Upper lobe of left lung (tissue), 6 donors: Measurements from ENCODE around the gene BMPR1B. TPM values are rescaled to one million over a fixed set of nuclear protein-coding genes. Genes with fewer than 3 reads are reported as not detected.

Experiments used
- ATAC-seq, 2 donors: fragments of 200-7000 bp; cut with Tn5 transposase; one replicate each; pipeline ENCODE4 v1.9.1; 2022; ENCODE audit warnings: mild to moderate bottlenecking in 2 of 2, moderate library complexity in 2 of 2; ENCODE audit not compliant: low FRiP score in 2 of 2
- DNase-seq, 2 donors: peaks; one replicate each; pipeline ENCODE4 v3.0.0-alpha.2; 2019 to 2020
- H3K27ac ChIP-seq, 4 donors: fragments of 200-600 bp; sonication (generic); one replicate each; pipeline ENCODE4 v1.5.1; 2016 to 2019
- H3K27me3 ChIP-seq, 4 donors: fragments of 200-600 bp; sonication (generic); one replicate each; pipeline ENCODE4 v1.5.1; 2017 to 2019
- H3K36me3 ChIP-seq, 4 donors: fragments of 200-600 bp; sonication (generic); one replicate each; pipeline ENCODE4 v1.5.1; 2016 to 2019
- H3K4me1 ChIP-seq, 4 donors: fragments of 200-600 bp; sonication (generic); one replicate each; pipeline ENCODE4 v1.5.1; 2018 to 2019
- H3K4me3 ChIP-seq, 4 donors: fragments of 200-600 bp; sonication (generic); one replicate each; pipeline ENCODE4 v1.5.1; 2017 to 2019; ENCODE audit warnings: mild to moderate bottlenecking in 2 of 4, moderate library complexity in 1 of 4
- H3K9me3 ChIP-seq, 4 donors: fragments of 200-600 bp; sonication (generic); one replicate each; pipeline ENCODE4 v1.5.1; 2018 to 2019
- EP300 ChIP-seq, 4 donors: sonication (generic); formaldehyde crosslinking; IDR thresholded peaks; one replicate each; pipeline ENCODE4 v1.5.1; 2017; ENCODE audit warnings: antibody characterized with exemption in 4 of 4, control low read depth in 2 of 4
- POLR2A ChIP-seq, 4 donors: fragments of 450-650 bp; IDR thresholded peaks; one replicate each; pipeline ENCODE4 v1.5.1; 2016 to 2017; ENCODE audit warnings: antibody characterized with exemption in 4 of 4, mild to moderate bottlenecking in 2 of 4
- POLR2AphosphoS5 ChIP-seq, 2 donors: sonication (generic); formaldehyde crosslinking; IDR thresholded peaks; one replicate each; pipeline ENCODE4 v1.5.1; 2017; ENCODE audit warnings: antibody characterized with exemption in 2 of 2
- WGBS, 2 donors: methylation state at CpG; one replicate each; pipeline ENCODE4 v1.1.5; 2017 to 2018; 5-methylcytosine and 5-hydroxymethylcytosine counted together
- total RNA-seq, 6 donors: library from RNA; depleted of rRNA in 4 of 6; stranded (reverse); fragments of >200 nt in 4 of 6; gene quantifications; one replicate each; pipeline versions ENCODE4 v1.1.0 to v1.2.1, GENCODE V29; 2016 to 2021
- TF ChIP-seq, protein P1 (sequence below), 6 experiments: fragments of 450-650 bp in 4 of 6; fragments of 200-600 bp in 2 of 6; sonication (generic) in 2 of 6; IDR thresholded peaks; one replicate each; pipeline ENCODE4 v1.5.1; 2016 to 2019; ENCODE audit warnings: antibody characterized with exemption in 6 of 6
- donor health status: DM: no; HTN: no; CAD: no; lungs with moderate emphysema.
- donor health status: DM: no; HTN: yes; CAD: no; lungs with severe emphysema.

BMPR1B gene
- total RNA-seq, 6 donors from 2014 or later = 0.78 to 7.7 (median 3.5) TPM

- WGBS, 2 donors = 76 to 77% methylated on average over 2 of the region's 2 CpGs
- TF ChIP-seq EP300 (IDR thresholded peaks at IDR 0.05) (no peak), POLR2A (IDR thresholded peaks at IDR 0.05) (no peak), POLR2AphosphoS5 (IDR thresholded peaks at IDR 0.05) (no peak)
- TF ChIP-seq, protein P1, sequence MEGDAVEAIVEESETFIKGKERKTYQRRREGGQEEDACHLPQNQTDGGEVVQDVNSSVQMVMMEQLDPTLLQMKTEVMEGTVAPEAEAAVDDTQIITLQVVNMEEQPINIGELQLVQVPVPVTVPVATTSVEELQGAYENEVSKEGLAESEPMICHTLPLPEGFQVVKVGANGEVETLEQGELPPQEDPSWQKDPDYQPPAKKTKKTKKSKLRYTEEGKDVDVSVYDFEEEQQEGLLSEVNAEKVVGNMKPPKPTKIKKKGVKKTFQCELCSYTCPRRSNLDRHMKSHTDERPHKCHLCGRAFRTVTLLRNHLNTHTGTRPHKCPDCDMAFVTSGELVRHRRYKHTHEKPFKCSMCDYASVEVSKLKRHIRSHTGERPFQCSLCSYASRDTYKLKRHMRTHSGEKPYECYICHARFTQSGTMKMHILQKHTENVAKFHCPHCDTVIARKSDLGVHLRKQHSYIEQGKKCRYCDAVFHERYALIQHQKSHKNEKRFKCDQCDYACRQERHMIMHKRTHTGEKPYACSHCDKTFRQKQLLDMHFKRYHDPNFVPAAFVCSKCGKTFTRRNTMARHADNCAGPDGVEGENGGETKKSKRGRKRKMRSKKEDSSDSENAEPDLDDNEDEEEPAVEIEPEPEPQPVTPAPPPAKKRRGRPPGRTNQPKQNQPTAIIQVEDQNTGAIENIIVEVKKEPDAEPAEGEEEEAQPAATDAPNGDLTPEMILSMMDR (IDR thresholded peaks at IDR 0.05) = no peak
- Histone ChIP-seq H3K4me3 (no peak overlapping the region), H3K27me3 (no peaks in the 10 kb centered on the region), H3K4me1 (no peaks in the 10 kb centered on the region), H3K9me3 (no peaks in the 10 kb centered on the region), H3K27ac (no peak overlapping the region), H3K36me3 (no peaks in the 10 kb centered on the region)
- ATAC-seq (no peak), DNase-seq (no peak)
Observed at GRCh38 chr4:94926936-94927335, 169.2 kb downstream of the BMPR1B start.

GRCh38 chr4:94927696-94928095, 169.9 kb downstream of the BMPR1B start:
- Histone ChIP-seq H3K4me3 (no peak overlapping the region), H3K36me3 (no peaks in the 10 kb centered on the region), H3K27me3 (no peaks in the 10 kb centered on the region), H3K9me3 (no peaks in the 10 kb centered on the region), H3K4me1 (no peaks in the 10 kb centered on the region), H3K27ac (no peak overlapping the region)
- WGBS, 2 donors = 63 to 81% methylated on average over 1 of the region's 1 CpG
- no peak for DNase-seq
- ATAC-seq = no peak
- no peak for TF ChIP-seq EP300 (IDR thresholded peaks at IDR 0.05)
- TF ChIP-seq POLR2AphosphoS5 (IDR thresholded peaks at IDR 0.05) = no peak
- TF ChIP-seq, protein P1 (IDR thresholded peaks at IDR 0.05) = no peak
- TF ChIP-seq POLR2A (IDR thresholded peaks at IDR 0.05) = no peak

- ATAC-seq (no peak), DNase-seq (no peak)
- H3K27me3 ChIP-seq = no peaks in the 10 kb centered on the region
- no peak for TF ChIP-seq POLR2AphosphoS5 (IDR thresholded peaks at IDR 0.05)
- TF ChIP-seq POLR2A (IDR thresholded peaks at IDR 0.05) = no peak
- no peaks in the 10 kb centered on the region for H3K36me3 ChIP-seq
- H3K4me3 ChIP-seq = no peak overlapping the region
- 75 to 83% methylated on average over 5 of the region's 5 CpGs for WGBS, 2 donors
- H3K4me1 ChIP-seq = no peaks in the 10 kb centered on the region
- no peak overlapping the region for H3K27ac ChIP-seq
- H3K9me3 ChIP-seq = no peaks in the 10 kb centered on the region
Observed at GRCh38 chr4:94929696-94930095, 171.9 kb downstream of the BMPR1B start.

GRCh38 chr4:94931626-94932025, 173.9 kb downstream of the BMPR1B start:
- H3K4me1 ChIP-seq = peaks cover 0 to 4% (median 0%) of the 10 kb centered on the region in 4 donors
- no peaks in the 10 kb centered on the region for H3K27me3 ChIP-seq
- 87 to 88% methylated on average over 7 of the region's 7 CpGs for WGBS, 2 donors
- H3K9me3 ChIP-seq = no peaks in the 10 kb centered on the region
- TF ChIP-seq POLR2A (IDR thresholded peaks at IDR 0.05) (no peak), EP300 (IDR thresholded peaks at IDR 0.05) (no peak), POLR2AphosphoS5 (IDR thresholded peaks at IDR 0.05) (no peak)
- TF ChIP-seq, protein P1 (IDR thresholded peaks at IDR 0.05) = no peak
- no peak overlapping the region for H3K27ac ChIP-seq
- H3K36me3 ChIP-seq = no peaks in the 10 kb centered on the region
- no peak for DNase-seq
- no peak overlapping the region for H3K4me3 ChIP-seq
- ATAC-seq = no peak

DNA sequence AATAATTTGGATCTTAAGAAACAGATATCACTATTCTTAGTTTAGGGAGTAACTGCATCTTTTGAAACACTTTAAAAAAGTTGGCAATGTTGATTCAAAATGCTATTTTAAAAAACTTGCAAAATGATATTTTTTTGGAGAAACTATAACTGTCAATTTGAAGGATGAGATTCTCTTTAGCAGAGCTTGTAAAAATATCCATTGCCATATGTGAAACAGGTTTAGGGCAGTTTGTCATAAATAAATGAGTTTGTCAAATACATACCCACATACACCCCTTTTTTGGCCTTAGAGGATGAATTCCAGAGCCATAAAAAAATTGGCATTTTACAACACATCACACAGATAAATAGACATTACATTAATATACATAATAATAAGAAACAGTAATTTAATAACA, 174.6 kb downstream of the BMPR1B start:
- H3K27me3 ChIP-seq = no peaks in the 10 kb centered on the region
- no peak overlapping the region for H3K27ac ChIP-seq
- ATAC-seq (no peak), DNase-seq (no peak)
- no peak overlapping the region for H3K4me3 ChIP-seq
- TF ChIP-seq EP300 (IDR thresholded peaks at IDR 0.05) = no peak
- no peak for TF ChIP-seq POLR2AphosphoS5 (IDR thresholded peaks at IDR 0.05)
- TF ChIP-seq, protein P1 (IDR thresholded peaks at IDR 0.05) = no peak
- TF ChIP-seq POLR2A (IDR thresholded peaks at IDR 0.05) = no peak
- H3K9me3 ChIP-seq = no peaks in the 10 kb centered on the region
- peaks cover 0 to 4% (median 0%) of the 10 kb centered on the region in 4 donors for H3K4me1 ChIP-seq
- H3K36me3 ChIP-seq = no peaks in the 10 kb centered on the region
